Measurements from ENCODE around the gene OTOG. TPM values are rescaled to one million over a fixed set of nuclear protein-coding genes. Genes with fewer than 3 reads are reported as not detected.

Gene OTOG
- total RNA-seq, 1 experiment from 2014 or later: not detected

- intact Hi-C loops (cut with micrococcal nuclease; ENCODE audit: unreplicated experiment): no loop called here
- H3K4me3 ChIP-seq: no peak overlapping the region
- no peaks in the 10 kb centered on the region for H3K9me2 ChIP-seq (ENCODE audit: insufficient read depth)
- H3K79me2 ChIP-seq (ENCODE audit: low read depth): no peaks in the 10 kb centered on the region
- no peaks in the 10 kb centered on the region for H3F3A ChIP-seq (ENCODE audit: insufficient read depth, low read depth)
- no peak overlapping the region for H2AFZ ChIP-seq
- ChIA-PET POLR2A (ENCODE audit: unreplicated experiment) (no interaction called here), CTCF (no interaction called here)
- H3K36me3 ChIP-seq (ENCODE audit: low read depth): no peaks in the 10 kb centered on the region
- H3K9me3 ChIP-seq (ENCODE audit: insufficient read depth, low read depth): no peaks in the 10 kb centered on the region
- BruUV-seq (replicated peaks): no TSS peak
- no peak overlapping the region for H3K4me2 ChIP-seq
- TF ChIP-seq CTCF (conservative IDR thresholded peaks at IDR 0.05) (no peak), EZH2 (IDR thresholded peaks at IDR 0.05; ENCODE audit: low read depth) (no peak)
- H4K20me1 ChIP-seq (ENCODE audit: insufficient read depth): no peaks in the 10 kb centered on the region
- no peak for DNase-seq
- H3K27ac ChIP-seq: no peak overlapping the region
- H3K27me3 ChIP-seq (ENCODE audit: insufficient read depth, low read depth): peaks cover 81% of the 10 kb centered on the region
- H3K4me1 ChIP-seq (replicated peaks; ENCODE audit: insufficient read depth): no peaks in the 10 kb centered on the region
Measured at GRCh38 chr11:17608821-17609220, 61.8 kb downstream of the OTOG start.

GRCh38 chr11:17609291-17610084, 62.4 kb downstream of the OTOG start:
- DNase-seq: no peak
- Histone ChIP-seq H3K9me3 (ENCODE audit: insufficient read depth, low read depth) (no peaks in the 10 kb centered on the region), H2AFZ (no peak overlapping the region), H3K4me3 (no peak overlapping the region), H4K20me1 (ENCODE audit: insufficient read depth) (no peaks in the 10 kb centered on the region), H3K79me2 (ENCODE audit: low read depth) (no peaks in the 10 kb centered on the region), H3K36me3 (ENCODE audit: low read depth) (no peaks in the 10 kb centered on the region), H3K9me2 (ENCODE audit: insufficient read depth) (no peaks in the 10 kb centered on the region), H3K4me2 (no peak overlapping the region), H3K27ac (no peak overlapping the region), H3K27me3 (ENCODE audit: insufficient read depth, low read depth) (peaks cover 87% of the 10 kb centered on the region), H3K4me1 (replicated peaks; ENCODE audit: insufficient read depth) (no peaks in the 10 kb centered on the region), H3F3A (ENCODE audit: insufficient read depth, low read depth) (no peaks in the 10 kb centered on the region)
- BruUV-seq (replicated peaks): no TSS peak
- TF ChIP-seq EZH2 (IDR thresholded peaks at IDR 0.05; ENCODE audit: low read depth) (no peak), CTCF (conservative IDR thresholded peaks at IDR 0.05) (no peak)
- ChIA-PET POLR2A (ENCODE audit: unreplicated experiment) (no interaction called here), CTCF (no interaction called here)
- intact Hi-C loops (cut with micrococcal nuclease; ENCODE audit: unreplicated experiment): no loop called here

- ChIA-PET CTCF (no interaction called here), POLR2A (ENCODE audit: unreplicated experiment) (no interaction called here)
- Histone ChIP-seq H3K9me3 (ENCODE audit: insufficient read depth, low read depth) (no peaks in the 10 kb centered on the region), H3K79me2 (ENCODE audit: low read depth) (no peaks in the 10 kb centered on the region), H3K27ac (no peak overlapping the region), H2AFZ (no peak overlapping the region), H3K4me1 (replicated peaks; ENCODE audit: insufficient read depth) (no peaks in the 10 kb centered on the region), H3K27me3 (ENCODE audit: insufficient read depth, low read depth) (peaks cover 95% of the 10 kb centered on the region), H3K9me2 (ENCODE audit: insufficient read depth) (no peaks in the 10 kb centered on the region), H3K36me3 (ENCODE audit: low read depth) (no peaks in the 10 kb centered on the region), H3F3A (ENCODE audit: insufficient read depth, low read depth) (no peaks in the 10 kb centered on the region), H3K4me3 (no peak overlapping the region), H3K4me2 (no peak overlapping the region), H4K20me1 (ENCODE audit: insufficient read depth) (no peaks in the 10 kb centered on the region)
- no peak for DNase-seq
- TF ChIP-seq CTCF (conservative IDR thresholded peaks at IDR 0.05) (no peak), EZH2 (IDR thresholded peaks at IDR 0.05; ENCODE audit: low read depth) (no peak)
- no TSS peak for BruUV-seq (replicated peaks)
- intact Hi-C loops (cut with micrococcal nuclease; ENCODE audit: unreplicated experiment): no loop called here
Measured at GRCh38 chr11:17610085-17610894, 63.2 kb downstream of the OTOG start.
